ENCODE results near the gene ZBTB16.

ZBTB16 gene

GRCh38 chr11:114215871-114216795 lies 156.6 kb downstream of the ZBTB16 start:
- POLR2A ChIA-PET (ENCODE audit: low non-redundant PET): no interaction called here
- TF ChIP-seq CTCF (conservative IDR thresholded peaks at IDR 0.05; ENCODE audit: low read depth): no peak
- peak overlapping the region; percentile 32 for H3K27ac ChIP-seq
- CTCF ChIA-PET: interaction anchor here (0.6 kb wide), 2 partner anchors 169 to 902 kb away, joined by 4 to 5 read pairs; partner anchors contain the start of gene TTC12
- DNase-seq (ENCODE audit: low spot score): no peak

GRCh38 chr11:114216796-114217180 lies 157.3 kb downstream of the ZBTB16 start:
- TF ChIP-seq CTCF (conservative IDR thresholded peaks at IDR 0.05; ENCODE audit: low read depth): no peak
- H3K27ac ChIP-seq: no peak overlapping the region
- ChIA-PET CTCF (no interaction called here), POLR2A (ENCODE audit: low non-redundant PET) (no interaction called here)
- DNase-seq (ENCODE audit: low spot score): no peak

- CTCF ChIA-PET: interaction anchor here (0.7 kb wide), 1 partner anchor 42 kb away, joined by 3 read pairs; no protein-coding TSS in a partner anchor
- TF ChIP-seq CTCF (conservative IDR thresholded peaks at IDR 0.05; ENCODE audit: low read depth): no peak
- H3K27ac ChIP-seq: peak overlapping the region; percentile 70
- POLR2A ChIA-PET (ENCODE audit: low non-redundant PET): no interaction called here
- no peak for DNase-seq (ENCODE audit: low spot score)
Observed at GRCh38 chr11:114218508-114218907, 159.0 kb downstream of the ZBTB16 start.

GRCh38 chr11:114219559-114220349 lies 160.2 kb downstream of the ZBTB16 start:
- POLR2A ChIA-PET (ENCODE audit: low non-redundant PET): no interaction called here
- H3K27ac ChIP-seq: peak overlapping the region; percentile 70

GRCh38 chr11:114221037-114221436 lies 161.5 kb downstream of the ZBTB16 start:
- no peak overlapping the region for H3K27ac ChIP-seq
- DNase-seq (ENCODE audit: low spot score): no peak
- TF ChIP-seq CTCF (conservative IDR thresholded peaks at IDR 0.05; ENCODE audit: low read depth): no peak
- CTCF ChIA-PET: interaction anchor here (0.6 to 2.3 kb wide), 2 partner anchors 40 to 163 kb away, joined by 3 to 8 read pairs; no protein-coding TSS in a partner anchor
- POLR2A ChIA-PET (ENCODE audit: low non-redundant PET): no interaction called here

More at GRCh38 chr11:114219559-114220349, 160.2 kb downstream of the ZBTB16 start:
- CTCF ChIA-PET: interaction anchor here (2.3 kb wide), 1 partner anchor 41 kb away, joined by 8 read pairs; no protein-coding TSS in a partner anchor
- no peak for TF ChIP-seq CTCF (conservative IDR thresholded peaks at IDR 0.05; ENCODE audit: low read depth)
- peak; percentile 25 for DNase-seq (ENCODE audit: low spot score)

GRCh38 chr11:114225661-114226060 lies 166.2 kb downstream of the ZBTB16 start:
- no peak for DNase-seq (ENCODE audit: low spot score)
- ChIA-PET CTCF (no interaction called here), POLR2A (ENCODE audit: low non-redundant PET) (no interaction called here)
- H3K27ac ChIP-seq: no peak overlapping the region
- no peak for TF ChIP-seq CTCF (conservative IDR thresholded peaks at IDR 0.05; ENCODE audit: low read depth)
